SH-SY5Y (cell line): ENCODE data around the gene TAF12.

Experiments
- GATA2 ChIP-seq: IDR thresholded peaks from 2 replicates; pipeline ENCODE4 v1.6.1; 2011; ENCODE audit warnings: mild to moderate bottlenecking, low read depth, low read length
- GATA3 ChIP-seq: IDR thresholded peaks from 2 replicates; pipeline ENCODE4 v1.6.1; 2011; ENCODE audit warnings: low read depth, mild to moderate bottlenecking, low read length, moderate library complexity

- TF ChIP-seq GATA3 (no peak), GATA2 (no peak)
Measured at GRCh38 chr1:28631713-28632112, 11.2 kb downstream of the TAF12 start.
